HepG2 (cell line): ENCODE results near the gene ANXA11. TPM values are rescaled to one million over a fixed set of nuclear protein-coding genes. Genes with fewer than 3 reads are reported as not detected.

Experiments used
- CENPT ChIP-seq: sonication (generic); formaldehyde crosslinking; IDR thresholded peaks from 2 replicates; pipeline ENCODE4 v1.8.0; 2022; ENCODE audit warnings: low read depth, mild to moderate bottlenecking, moderate library complexity, missing genetic modification reagents
- HNRNPL ChIP-seq: fragments of 200-400 bp; formaldehyde crosslinking; IDR thresholded peaks from 2 replicates; pipeline ENCODE4 v1.6.1; 2017; ENCODE audit warnings: mild to moderate bottlenecking, low read depth, low read length
- PRPF4 ChIP-seq: fragments of 200-400 bp; formaldehyde crosslinking; IDR thresholded peaks from 2 replicates; pipeline ENCODE4 v1.6.1; 2016; ENCODE audit warnings: low read length, low read depth; ENCODE audit not compliant: poor library complexity, severe bottlenecking
- RERE ChIP-seq: IDR thresholded peaks from 2 replicates; pipeline ENCODE4 v1.6.1; 2016; ENCODE audit warnings: low read depth, missing genetic modification reagents, missing compliant biosample characterization
- TGIF2 ChIP-seq: IDR thresholded peaks from 2 replicates; pipeline ENCODE4 v1.6.1; 2016; ENCODE audit warnings: control low read depth, missing compliant biosample characterization
- TRIM24 ChIP-seq: sonication (generic); formaldehyde crosslinking; IDR thresholded peaks from 2 replicates; pipeline ENCODE4 v1.8.0; 2022; ENCODE audit warnings: mild to moderate bottlenecking, missing genetic modification reagents
- ZFP36L2 ChIP-seq: sonication (generic); formaldehyde crosslinking; IDR thresholded peaks from 2 replicates; pipeline ENCODE4 v1.4.0; 2020; ENCODE audit warnings: missing genetic modification reagents
- ZNF782 ChIP-seq: sonication (generic); formaldehyde crosslinking; IDR thresholded peaks from 2 replicates; pipeline ENCODE4 v1.4.0; 2020; ENCODE audit warnings: missing genetic modification reagents, mild to moderate bottlenecking, borderline replicate concordance
- polyA plus RNA-seq, 8 experiments: library from polyadenylated mRNA; depleted of rRNA in 3 of 8; stranded (reverse) in 7 of 8; unstranded in 1 of 8; fragments of >200 nt; fragmentation: Illumina TruSeq in 4 of 8; extraction: Trizol in 4 of 8; gene quantifications; 2 replicates each; pipeline versions ENCODE4 v1.2.1 to v1.2.3, GENCODE V29; 2011 to 2016; ENCODE audit warnings: low read depth in 4 of 8, missing spikeins in 1 of 8, mixed read lengths in 1 of 8; ENCODE audit not compliant: insufficient read depth in 1 of 8
- total RNA-seq, 5 experiments: library from RNA; depleted of rRNA; stranded (reverse); fragments of >200 nt; fragmentation: Illumina TruSeq; extraction: Trizol; gene quantifications; 2 replicates each; pipeline ENCODE4 v1.2.3, GENCODE V29; 2016; ENCODE audit warnings: low read depth in 1 of 5
- TF ChIP-seq, protein P1 (sequence below): sonication (generic); formaldehyde crosslinking; IDR thresholded peaks from 2 replicates; pipeline ENCODE4 v1.5.0; 2020; ENCODE audit warnings: mild to moderate bottlenecking, missing genetic modification reagents
- TF ChIP-seq, protein P2 (sequence below): sonication (generic); formaldehyde crosslinking; IDR thresholded peaks from 2 replicates; pipeline ENCODE4 v1.9.0; 2021; ENCODE audit warnings: missing genetic modification reagents, borderline replicate concordance

The ANXA11 gene
- total and polyA plus RNA-seq, 2 of the 13 experiments (the other 11 are each of a cell fraction or from before 2014, with no cell fraction given): 30.6 to 51.5 TPM

DNA sequence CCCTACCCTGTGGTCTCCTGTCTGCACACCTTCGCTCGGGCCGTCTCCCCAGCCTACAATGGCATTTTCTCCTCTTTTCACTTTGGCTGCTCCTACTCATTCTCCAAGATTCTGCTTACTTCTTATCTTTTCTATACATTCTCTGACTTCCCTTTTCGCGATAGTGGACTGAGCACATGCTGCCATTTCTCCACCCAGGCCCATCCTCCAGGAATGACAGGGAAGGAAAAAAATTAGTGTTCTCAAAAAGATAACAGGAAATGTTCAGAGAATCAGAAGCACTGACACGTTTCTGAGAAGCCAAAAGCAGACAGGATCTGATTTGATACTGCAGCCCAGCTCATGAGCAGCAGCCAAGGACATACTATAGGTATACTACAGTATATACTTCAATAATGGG, 6.4 kb upstream of the ANXA11 start (continued):
- TF ChIP-seq TRIM24 (CRISPR knock-in tag) (no peak), ZNF782 (CRISPR knock-in tag) (no peak), HNRNPL (no peak), TGIF2 (CRISPR knock-in tag) (no peak), RERE (no peak), PRPF4 (no peak), CENPT (CRISPR knock-in tag) (no peak), ZFP36L2 (CRISPR knock-in tag) (no peak)
- TF ChIP-seq, protein P1, sequence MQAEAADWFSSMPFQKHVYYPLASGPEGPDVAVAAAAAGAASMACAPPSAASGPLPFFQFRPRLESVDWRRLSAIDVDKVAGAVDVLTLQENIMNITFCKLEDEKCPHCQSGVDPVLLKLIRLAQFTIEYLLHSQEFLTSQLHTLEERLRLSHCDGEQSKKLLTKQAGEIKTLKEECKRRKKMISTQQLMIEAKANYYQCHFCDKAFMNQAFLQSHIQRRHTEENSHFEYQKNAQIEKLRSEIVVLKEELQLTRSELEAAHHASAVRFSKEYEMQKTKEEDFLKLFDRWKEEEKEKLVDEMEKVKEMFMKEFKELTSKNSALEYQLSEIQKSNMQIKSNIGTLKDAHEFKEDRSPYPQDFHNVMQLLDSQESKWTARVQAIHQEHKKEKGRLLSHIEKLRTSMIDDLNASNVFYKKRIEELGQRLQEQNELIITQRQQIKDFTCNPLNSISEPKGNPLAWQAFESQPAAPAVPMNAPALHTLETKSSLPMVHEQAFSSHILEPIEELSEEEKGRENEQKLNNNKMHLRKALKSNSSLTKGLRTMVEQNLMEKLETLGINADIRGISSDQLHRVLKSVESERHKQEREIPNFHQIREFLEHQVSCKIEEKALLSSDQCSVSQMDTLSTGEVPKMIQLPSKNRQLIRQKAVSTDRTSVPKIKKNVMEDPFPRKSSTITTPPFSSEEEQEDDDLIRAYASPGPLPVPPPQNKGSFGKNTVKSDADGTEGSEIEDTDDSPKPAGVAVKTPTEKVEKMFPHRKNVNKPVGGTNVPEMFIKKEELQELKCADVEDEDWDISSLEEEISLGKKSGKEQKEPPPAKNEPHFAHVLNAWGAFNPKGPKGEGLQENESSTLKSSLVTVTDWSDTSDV (CRISPR knock-in tag): no peak
- TF ChIP-seq, protein P2, sequence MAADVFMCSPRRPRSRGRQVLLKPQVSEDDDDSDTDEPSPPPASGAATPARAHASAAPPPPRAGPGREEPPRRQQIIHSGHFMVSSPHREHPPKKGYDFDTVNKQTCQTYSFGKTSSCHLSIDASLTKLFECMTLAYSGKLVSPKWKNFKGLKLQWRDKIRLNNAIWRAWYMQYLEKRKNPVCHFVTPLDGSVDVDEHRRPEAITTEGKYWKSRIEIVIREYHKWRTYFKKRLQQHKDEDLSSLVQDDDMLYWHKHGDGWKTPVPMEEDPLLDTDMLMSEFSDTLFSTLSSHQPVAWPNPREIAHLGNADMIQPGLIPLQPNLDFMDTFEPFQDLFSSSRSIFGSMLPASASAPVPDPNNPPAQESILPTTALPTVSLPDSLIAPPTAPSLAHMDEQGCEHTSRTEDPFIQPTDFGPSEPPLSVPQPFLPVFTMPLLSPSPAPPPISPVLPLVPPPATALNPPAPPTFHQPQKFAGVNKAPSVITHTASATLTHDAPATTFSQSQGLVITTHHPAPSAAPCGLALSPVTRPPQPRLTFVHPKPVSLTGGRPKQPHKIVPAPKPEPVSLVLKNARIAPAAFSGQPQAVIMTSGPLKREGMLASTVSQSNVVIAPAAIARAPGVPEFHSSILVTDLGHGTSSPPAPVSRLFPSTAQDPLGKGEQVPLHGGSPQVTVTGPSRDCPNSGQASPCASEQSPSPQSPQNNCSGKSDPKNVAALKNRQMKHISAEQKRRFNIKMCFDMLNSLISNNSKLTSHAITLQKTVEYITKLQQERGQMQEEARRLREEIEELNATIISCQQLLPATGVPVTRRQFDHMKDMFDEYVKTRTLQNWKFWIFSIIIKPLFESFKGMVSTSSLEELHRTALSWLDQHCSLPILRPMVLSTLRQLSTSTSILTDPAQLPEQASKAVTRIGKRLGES (CRISPR knock-in tag): no peak
- TF ChIP-seq, all 625 proteins: peak for 0
